H9 (cell line): Measurements from ENCODE around the gene DEPDC5. TPM values are rescaled to one million over a fixed set of nuclear protein-coding genes. Genes with fewer than 3 reads are reported as not detected.

ENCODE experiments used
- DNase-seq: peaks from one replicate; pipeline ENCODE4 v3.0.0-alpha.2; 2017
- H2AFZ ChIP-seq: one replicate; pipeline ENCODE4 v1.6.1; 2013; ENCODE audit warnings: mild to moderate bottlenecking, low read length, control low read depth, moderate library complexity
- H2AK5ac ChIP-seq: 2 replicates; pipeline ENCODE4 v1.6.1; 2013; ENCODE audit warnings: low read length, control low read depth, mixed read lengths; ENCODE audit not compliant: insufficient read length
- H2BK120ac ChIP-seq: one replicate; pipeline ENCODE4 v1.6.1; 2013; ENCODE audit warnings: low read depth, mild to moderate bottlenecking, low read length, control low read depth, inconsistent platforms; ENCODE audit not compliant: poor library complexity, severe bottlenecking
- H2BK12ac ChIP-seq: 2 replicates; pipeline ENCODE4 v1.6.1; 2013; ENCODE audit warnings: low read length, control low read depth, mixed read lengths, low read depth; ENCODE audit not compliant: insufficient read length
- H2BK15ac ChIP-seq: 2 replicates; pipeline ENCODE4 v1.6.1; 2013; ENCODE audit warnings: low read depth, low read length, control low read depth
- H2BK20ac ChIP-seq: one replicate; pipeline ENCODE4 v1.6.1; 2013; ENCODE audit warnings: low read depth, mild to moderate bottlenecking, low read length, control low read depth, inconsistent platforms; ENCODE audit not compliant: poor library complexity, severe bottlenecking
- H2BK5ac ChIP-seq: 2 replicates; pipeline ENCODE4 v1.6.1; 2013; ENCODE audit warnings: low read length, control low read depth, mixed read lengths; ENCODE audit not compliant: insufficient read length
- H3K14ac ChIP-seq: 2 replicates; pipeline ENCODE4 v1.6.1; 2013; ENCODE audit warnings: low read length, control low read depth; ENCODE audit not compliant: insufficient read depth
- H3K18ac ChIP-seq: 2 replicates; pipeline ENCODE4 v1.6.1; 2013; ENCODE audit warnings: low read depth, mild to moderate bottlenecking, mixed read lengths, low read length, control low read depth; ENCODE audit not compliant: insufficient read length
- H3K23ac ChIP-seq: 2 replicates; pipeline ENCODE4 v1.6.1; 2013; ENCODE audit warnings: low read length, control low read depth, mixed read lengths, low read depth; ENCODE audit not compliant: insufficient read length
- H3K23me2 ChIP-seq: 2 replicates; pipeline ENCODE4 v1.6.1; 2013; ENCODE audit warnings: low read depth, mild to moderate bottlenecking, mixed read lengths, low read length, control low read depth; ENCODE audit not compliant: insufficient read length, poor library complexity, severe bottlenecking
- H3K27ac ChIP-seq: 2 replicates; pipeline ENCODE4 v1.5.1; 2013; ENCODE audit warnings: low read length, control low read depth, mixed read lengths, low read depth; ENCODE audit not compliant: insufficient read length
- H3K27me3 ChIP-seq: 2 replicates; pipeline ENCODE4 v1.6.1; 2013; ENCODE audit warnings: low read length, control low read depth, inconsistent platforms; ENCODE audit not compliant: insufficient read depth
- H3K4ac ChIP-seq: 2 replicates; pipeline ENCODE4 v1.6.1; 2013; ENCODE audit warnings: low read depth, mild to moderate bottlenecking, control low read depth, inconsistent platforms, low read length, moderate library complexity
- H3K4me1 ChIP-seq: 2 replicates; pipeline ENCODE4 v1.6.1; 2013; ENCODE audit warnings: low read length, control low read depth, inconsistent platforms; ENCODE audit not compliant: insufficient read depth
- H3K4me2 ChIP-seq: 2 replicates; pipeline ENCODE4 v1.6.1; 2013; ENCODE audit warnings: low read length, control low read depth, mixed read lengths; ENCODE audit not compliant: insufficient read length, insufficient read depth
- H3K56ac ChIP-seq: 2 replicates; pipeline ENCODE4 v1.6.1; 2013; ENCODE audit warnings: low read depth, mild to moderate bottlenecking, mixed read lengths, low read length, control low read depth; ENCODE audit not compliant: insufficient read length
- H3K79me1 ChIP-seq: 2 replicates; pipeline ENCODE4 v1.6.1; 2013; ENCODE audit warnings: low read depth, mild to moderate bottlenecking, moderate library complexity, low read length, control low read depth, inconsistent platforms; ENCODE audit not compliant: insufficient read depth, poor library complexity, severe bottlenecking
- H3K79me2 ChIP-seq: 2 replicates; pipeline ENCODE4 v1.6.1; 2013; ENCODE audit warnings: low read length, control low read depth, inconsistent platforms; ENCODE audit not compliant: insufficient read depth
- H3K9ac ChIP-seq: 2 replicates; pipeline ENCODE4 v1.6.1; 2013; ENCODE audit warnings: low read length, control low read depth, mixed read lengths; ENCODE audit not compliant: insufficient read length; ENCODE audit errors: extremely low read depth
- H3K9me3 ChIP-seq: one replicate; pipeline ENCODE4 v1.6.1; 2013; ENCODE audit warnings: low read depth, low read length, inconsistent platforms; ENCODE audit not compliant: control insufficient read depth
- H3T11ph ChIP-seq: one replicate; pipeline ENCODE4 v1.6.1; 2013; ENCODE audit warnings: mild to moderate bottlenecking, low read length, control low read depth, inconsistent platforms
- H4K20me1 ChIP-seq: one replicate; pipeline ENCODE4 v1.6.1; 2013; ENCODE audit not compliant: control insufficient read depth, insufficient read length, insufficient read depth
- H4K5ac ChIP-seq: 2 replicates; pipeline ENCODE4 v1.6.1; 2013; ENCODE audit warnings: low read depth, mild to moderate bottlenecking, mixed read lengths, low read length, control low read depth; ENCODE audit not compliant: insufficient read length
- H4K8ac ChIP-seq: replicated peaks from 2 replicates; pipeline ENCODE4 v1.6.1; 2013; ENCODE audit warnings: low read length, control low read depth, mixed read lengths, low read depth; ENCODE audit not compliant: insufficient read length
- H4K91ac ChIP-seq: 2 replicates; pipeline ENCODE4 v1.6.1; 2013; ENCODE audit warnings: low read depth, mild to moderate bottlenecking, moderate library complexity, mixed read lengths, low read length, control low read depth; ENCODE audit not compliant: insufficient read length
- H3K27ac Mint-ChIP-seq, 3 experiments: 2 replicates in 2 of 3; 3 replicates in 1 of 3; pipeline ENCODE4 v1.8.0; 2020 to 2021; ENCODE audit warnings: mixed read lengths in 3 of 3, mild to moderate bottlenecking in 1 of 3, moderate library complexity in 1 of 3
- H3K27me3 Mint-ChIP-seq: 2 replicates; pipeline ENCODE4 v1.8.0; 2021; ENCODE audit warnings: low read depth, mild to moderate bottlenecking, moderate library complexity, mixed read lengths
- H3K36me3 Mint-ChIP-seq, 3 experiments: 2 replicates in 2 of 3; 3 replicates in 1 of 3; pipeline ENCODE4 v1.8.0; 2020 to 2021; ENCODE audit warnings: low read depth in 3 of 3, mixed read lengths in 3 of 3; ENCODE audit not compliant: insufficient read depth in 1 of 3
- H3K4me1 Mint-ChIP-seq, 2 experiments: 2 replicates each; pipeline ENCODE4 v1.8.0; 2020; ENCODE audit warnings: mixed read lengths in 2 of 2
- H3K4me3 Mint-ChIP-seq, 2 experiments: 2 replicates in 1 of 2; 3 replicates in 1 of 2; pipeline ENCODE4 v1.8.0; 2020 to 2021; ENCODE audit warnings: mild to moderate bottlenecking in 2 of 2, mixed read lengths in 2 of 2, moderate library complexity in 1 of 2
- H3K9me3 Mint-ChIP-seq, 2 experiments: 2 replicates in 1 of 2; 3 replicates in 1 of 2; pipeline ENCODE4 v1.8.0; 2020; ENCODE audit warnings: mild to moderate bottlenecking in 2 of 2, mixed read lengths in 2 of 2, moderate library complexity in 1 of 2
- CTCF ChIP-seq: fragments of 200-600 bp; sonication (generic); conservative IDR thresholded peaks from 3 replicates; pipeline ENCODE4 v1.8.0; 2021; ENCODE audit warnings: antibody characterized with exemption, mild to moderate bottlenecking
- WGBS: extraction: QIAGEN DNeasy Blood & Tissue Kit; methylation state at CpG from one replicate; pipeline ENCODE4 v1.1.7; 2013; ENCODE audit warnings: missing lambda C conversion rate, low lambda C conversion rate, mixed read lengths; ENCODE audit not compliant: insufficient read length; ENCODE audit errors: extremely low coverage; 5-methylcytosine and 5-hydroxymethylcytosine counted together
- total RNA-seq: library from RNA; stranded (reverse); gene quantifications from 2 replicates; pipeline ENCODE4 v1.2.1, GENCODE V29; 2021

The DEPDC5 gene
- total RNA-seq, 1 experiment from 2014 or later: 29.2 TPM

DNA sequence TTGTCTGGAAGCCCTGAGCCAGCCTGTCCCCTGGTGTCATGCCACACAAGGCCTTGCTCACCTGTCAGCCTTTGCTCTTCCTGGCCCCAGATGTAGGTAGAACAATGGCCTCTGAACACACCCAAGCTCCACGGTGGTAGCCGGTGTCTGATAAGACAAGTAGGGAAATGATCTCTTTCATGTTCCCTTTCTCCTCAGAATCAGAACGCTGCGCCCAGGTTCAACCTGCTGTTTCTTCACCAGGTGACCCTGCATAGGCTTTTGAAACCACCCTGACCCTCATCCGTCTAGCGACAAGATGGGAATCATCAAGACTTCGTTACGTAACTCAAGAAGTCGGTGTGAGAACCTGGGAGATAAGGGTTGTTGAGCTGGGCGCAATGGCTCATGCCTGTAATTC lies 161.8 kb downstream of the DEPDC5 start:
- Histone ChIP-seq H3K27ac (no peak overlapping the region), H2BK5ac (no peak overlapping the region), H3K27me3 (no peaks in the 10 kb centered on the region), H2BK20ac (no peak overlapping the region), H3K4me1 (no peaks in the 10 kb centered on the region; the same call in 1 of the 2 replicates), H3K23me2 (no peaks in the 10 kb centered on the region), H3K18ac (no peak overlapping the region), H2BK15ac (no peak overlapping the region), H3K56ac (no peak overlapping the region), H4K91ac (no peak overlapping the region), H3K4me2 (no peak overlapping the region), H2BK120ac (no peak overlapping the region), H2AK5ac (no peak overlapping the region), H2BK12ac (no peak overlapping the region), H3K9me3 (no peaks in the 10 kb centered on the region), H3K23ac (no peak overlapping the region), H3K14ac (no peak overlapping the region), H3K4ac (no peak overlapping the region), H3K79me1 (no peaks in the 10 kb centered on the region), H2AFZ (no peak overlapping the region), H4K20me1 (no peaks in the 10 kb centered on the region), H4K5ac (no peak overlapping the region), H3K9ac (no peak overlapping the region), H3K79me2 (no peaks in the 10 kb centered on the region), H3T11ph (no peak overlapping the region), H4K8ac (no peak overlapping the region)
- Mint-ChIP-seq H3K4me3 (no peak overlapping the region), H3K27ac (peak overlapping the region in 1 of 3 experiments; percentile 63; a peak in 1 of 7 replicates), H3K9me3 (no peaks in the 10 kb centered on the region), H3K4me1 (peaks cover 0 to 5% of the 10 kb centered on the region in 2 experiments; a peak in 1 of 4 replicates), H3K36me3 (no peaks in the 10 kb centered on the region), H3K27me3 (peaks cover 1% of the 10 kb centered on the region)
- no CpG with 5 or more reads among the region's 10 CpGs for WGBS
- no peak for TF ChIP-seq CTCF
- DNase-seq: no peak
